GM12878 (cell line): ENCODE data around the gene LINC00237. TPM values are rescaled to one million over a fixed set of nuclear protein-coding genes. Genes with fewer than 3 reads are reported as not detected.

Source experiments
- ATAC-seq: fragments of 200-7000 bp; cut with Tn5 transposase; 3 replicates; pipeline ENCODE4 v1.9.1; 2020; ENCODE audit warnings: mild to moderate bottlenecking, moderate library complexity
- BruUV-seq: library from RNA; stranded (reverse); fragments of 400-500 nt; replicated peaks from 2 replicates; lab custom pipeline; 2021; lab: Mats Ljungman, UMichigan
- CTCF ChIA-PET: fragments of 300-600 bp; sonication (Branson Sonifier 250); formaldehyde crosslinking; extraction: SDS; loops from one replicate; lab custom pipeline; 2021; ENCODE audit warnings: inconsistent platforms; lab: Yijun Ruan, JAX
- POLR2A ChIA-PET: fragments of 350-600 bp; formaldehyde crosslinking; extraction: SDS; loops from one replicate; lab custom pipeline; 2021; ENCODE audit warnings: inconsistent platforms; lab: Charles Lee
- RAD21 ChIA-PET: fragments of 300-600 bp; sonication (Branson Sonifier 250); formaldehyde crosslinking; loops from one replicate; lab custom pipeline; 2023; ENCODE audit warnings: antibody characterized with exemption; ENCODE audit not compliant: unreplicated experiment; lab: Charles Lee
- SMC1A ChIA-PET: fragments of 300-600 bp; sonication (Branson Sonifier 250); formaldehyde crosslinking; loops from one replicate; lab custom pipeline; 2023; ENCODE audit not compliant: unreplicated experiment, uncharacterized antibody; lab: Charles Lee
- DNase-seq: peaks from one replicate; pipeline ENCODE4 v3.0.0-alpha.2; 2011; ENCODE audit warnings: low read depth, low spot score
- FAIRE-seq: peaks from 3 replicates; lab custom pipeline; 2011; peaks lifted over from hg19 to GRCh38; lab: Jason Lieb, UNC
- H2AFZ ChIP-seq: 2 replicates; pipeline ENCODE4 v1.6.0; 2011; ENCODE audit warnings: low read depth, low read length, control low read depth; ENCODE audit not compliant: control insufficient read depth
- H3K27ac ChIP-seq: 2 replicates; pipeline ENCODE4 v1.5.1; 2011; ENCODE audit warnings: control low read depth; ENCODE audit not compliant: control insufficient read depth, insufficient read depth
- H3K27me3 ChIP-seq, 2 experiments: replicated peaks in 1 of 2; 2 replicates each; pipeline versions ENCODE4 v1.6.0 to v1.6.1; 2011; ENCODE audit warnings: low read length in 1 of 2; ENCODE audit not compliant: control insufficient read depth in 2 of 2, insufficient read depth in 2 of 2
- H3K36me3 ChIP-seq, 2 experiments: 2 replicates each; pipeline ENCODE4 v1.5.1; 2011; ENCODE audit warnings: low read length in 1 of 2; ENCODE audit not compliant: control insufficient read depth in 2 of 2, insufficient read depth in 2 of 2
- H3K4me1 ChIP-seq: 2 replicates; pipeline ENCODE4 v1.6.1; 2011; ENCODE audit warnings: mild to moderate bottlenecking, low read length, moderate library complexity, mixed read lengths; ENCODE audit not compliant: control insufficient read depth, insufficient read depth
- H3K4me2 ChIP-seq: 2 replicates; pipeline ENCODE4 v1.6.0; 2011; ENCODE audit warnings: control low read depth; ENCODE audit not compliant: control insufficient read depth, insufficient read depth
- H3K4me3 ChIP-seq: fragments of 200-600 bp; sonication (generic); 2 replicates; pipeline ENCODE4 v1.5.1; 2016
- H3K79me2 ChIP-seq: 2 replicates; pipeline ENCODE4 v1.6.0; 2011; ENCODE audit warnings: low read length; ENCODE audit not compliant: control insufficient read depth, insufficient read depth
- H3K9ac ChIP-seq: 2 replicates; pipeline ENCODE4 v1.8.0; 2011; ENCODE audit warnings: low read length, control low read depth, mixed read lengths; ENCODE audit not compliant: control insufficient read depth, insufficient read depth
- H3K9me3 ChIP-seq: replicated peaks from 3 replicates; pipeline ENCODE4 v1.5.1; 2011; ENCODE audit warnings: mild to moderate bottlenecking, low read length; ENCODE audit not compliant: control insufficient read depth, insufficient read depth
- H4K20me1 ChIP-seq: 2 replicates; pipeline ENCODE4 v1.6.0; 2011; ENCODE audit not compliant: control insufficient read depth, insufficient read depth
- BRCA1 ChIP-seq: IDR thresholded peaks from 2 replicates; pipeline ENCODE4 v1.6.1; 2011; ENCODE audit warnings: low read depth, low read length, improper control_type of control experiment
- HDAC2 ChIP-seq: fragments of 200-600 bp; sonication (generic); IDR thresholded peaks from 2 replicates; pipeline ENCODE4 v1.6.1; 2017
- MYC ChIP-seq: IDR thresholded peaks from 2 replicates; pipeline ENCODE4 v1.6.1; 2011; ENCODE audit warnings: mild to moderate bottlenecking, low read length, moderate library complexity, inconsistent platforms; ENCODE audit not compliant: insufficient read depth, insufficient replicate concordance, insufficient read length, severe bottlenecking
- NFIC ChIP-seq: IDR thresholded peaks from 2 replicates; pipeline ENCODE4 v1.6.1; 2012; ENCODE audit warnings: low read depth, mild to moderate bottlenecking, inconsistent platforms, low read length, moderate library complexity
- PAX5 ChIP-seq: IDR thresholded peaks from 2 replicates; pipeline ENCODE4 v1.6.1; 2011; ENCODE audit warnings: low read depth, low read length, borderline replicate concordance
- SIN3A ChIP-seq: IDR thresholded peaks from 2 replicates; pipeline ENCODE4 v1.6.1; 2012; ENCODE audit warnings: low read depth, low read length, improper control_type of control experiment
- SUZ12 ChIP-seq: fragments of 200-600 bp; sonication (generic); IDR thresholded peaks from one replicate; pipeline ENCODE4 v1.6.1; 2018; ENCODE audit warnings: antibody characterized with exemption, mild to moderate bottlenecking; ENCODE audit not compliant: unreplicated experiment
- WRNIP1 ChIP-seq: IDR thresholded peaks from 2 replicates; pipeline ENCODE4 v1.6.1; 2011; ENCODE audit warnings: low read depth, low read length, improper control_type of control experiment, borderline replicate concordance
- ZBED1 ChIP-seq: IDR thresholded peaks from 2 replicates; pipeline ENCODE4 v1.6.1; 2016; ENCODE audit warnings: borderline replicate concordance
- ZSCAN29 ChIP-seq: fragments of 450-650 bp; IDR thresholded peaks from 2 replicates; pipeline ENCODE4 v1.6.1; 2017; ENCODE audit warnings: mild to moderate bottlenecking, moderate library complexity
- in situ Hi-C: fragments of 300-500 bp; cut with MboI; formaldehyde crosslinking; loops from 9 replicates; pipeline ENCODE4 v1.14.3; 2018; ENCODE audit warnings: mixed read lengths
- intact Hi-C: fragments of 100-400 bp; cut with micrococcal nuclease; formaldehyde crosslinking; loops from one replicate; pipeline ENCODE4 v1.14.2; 2022; ENCODE audit not compliant: unreplicated experiment
- polyA plus RNA-seq, 11 experiments: library from polyadenylated mRNA; depleted of rRNA in 4 of 11; unstranded in 6 of 11; stranded (reverse) in 5 of 11; fragments of >200 nt; fragmentation: Nextera tagmentation in 4 of 11; fragmentation: Illumina TruSeq in 1 of 11; extraction: Ambion mirVana in 4 of 11; extraction: Trizol in 1 of 11; gene quantifications; 1 replicate in 1 of 11; 2 replicates in 10 of 11; pipeline versions ENCODE4 v1.2.1 to v1.2.3, GENCODE V29; 2011 to 2016; ENCODE audit warnings: inconsistent platforms in 2 of 11, missing spikeins in 2 of 11, low read depth in 1 of 11
- total RNA-seq, 4 experiments: library from RNA; depleted of rRNA in 3 of 4; stranded (reverse); fragments of >200 nt in 3 of 4; fragmentation: Illumina TruSeq in 1 of 4; extraction: Trizol in 1 of 4; gene quantifications; 2 replicates each; pipeline versions ENCODE4 v1.2.1 to v1.2.3, GENCODE V29; 2013 to 2021
- TF ChIP-seq, protein P1 (sequence below): IDR thresholded peaks from 2 replicates; pipeline ENCODE4 v1.6.1; 2012; ENCODE audit warnings: low read length, inconsistent platforms
- TF ChIP-seq, protein P2 (sequence below): IDR thresholded peaks from 2 replicates; pipeline ENCODE4 v1.6.1; 2011; ENCODE audit warnings: borderline replicate concordance, low read depth, mild to moderate bottlenecking, moderate library complexity, low read length; ENCODE audit not compliant: insufficient read depth, poor library complexity, severe bottlenecking
- TF ChIP-seq, protein P3 (sequence below): fragments of 150-350 bp; IDR thresholded peaks from 2 replicates; pipeline ENCODE4 v1.6.1; 2014; ENCODE audit warnings: mild to moderate bottlenecking, low read depth, low read length
- TF ChIP-seq, protein P4 (sequence below): fragments of 150-350 bp; IDR thresholded peaks from 2 replicates; pipeline ENCODE4 v1.6.1; 2016; ENCODE audit warnings: low read depth, low read length

Gene LINC00237
- total and polyA plus RNA-seq, 10 of the 15 experiments (the other 5 are each of a cell fraction or from before 2014, with no cell fraction given) = not detected

DNA sequence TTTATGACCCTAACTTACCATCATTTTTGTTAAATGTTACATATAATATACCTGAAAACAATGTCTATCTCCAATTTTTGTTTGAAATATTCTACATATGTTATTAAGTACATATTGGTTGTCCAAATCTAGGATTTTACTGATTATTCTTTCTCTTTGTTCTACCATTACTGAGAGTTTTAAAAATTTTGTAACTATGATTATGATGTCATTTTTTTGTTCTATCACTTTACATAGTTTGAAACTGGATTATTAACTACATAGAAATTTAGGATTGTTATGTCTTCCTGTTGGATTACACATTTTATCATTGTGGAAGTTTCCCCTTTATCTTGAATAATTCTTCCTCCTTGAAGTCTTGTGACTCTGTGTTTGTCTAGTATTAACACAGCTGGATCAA is 41.2 kb downstream of the LINC00237 start:
- Histone ChIP-seq H3K9me3 (no peaks in the 10 kb centered on the region), H3K79me2 (no peaks in the 10 kb centered on the region), H3K4me3 (no peak overlapping the region), H3K36me3 (no peaks in the 10 kb centered on the region), H3K27ac (no peak overlapping the region), H4K20me1 (no peaks in the 10 kb centered on the region), H3K27me3 (no peaks in the 10 kb centered on the region; a peak in 1 of 4 replicates), H3K4me1 (no peaks in the 10 kb centered on the region), H3K9ac (no peak overlapping the region)
- intact Hi-C loops (no loop called here), in situ Hi-C loops (no loop called here)
- ATAC-seq (no peak), FAIRE-seq (no peak)
- CTCF ChIA-PET = interaction anchor here (0.7 to 1.7 kb wide), 2 partner anchors 17 to 58 kb away, joined by 3 to 4 read pairs; no protein-coding TSS in a partner anchor
- RAD21 ChIA-PET = no interaction called here
- no TSS peak for BruUV-seq
- POLR2A ChIA-PET = no interaction called here
- TF ChIP-seq WRNIP1 = no peak
- no peak for TF ChIP-seq MYC
- TF ChIP-seq, protein P1, sequence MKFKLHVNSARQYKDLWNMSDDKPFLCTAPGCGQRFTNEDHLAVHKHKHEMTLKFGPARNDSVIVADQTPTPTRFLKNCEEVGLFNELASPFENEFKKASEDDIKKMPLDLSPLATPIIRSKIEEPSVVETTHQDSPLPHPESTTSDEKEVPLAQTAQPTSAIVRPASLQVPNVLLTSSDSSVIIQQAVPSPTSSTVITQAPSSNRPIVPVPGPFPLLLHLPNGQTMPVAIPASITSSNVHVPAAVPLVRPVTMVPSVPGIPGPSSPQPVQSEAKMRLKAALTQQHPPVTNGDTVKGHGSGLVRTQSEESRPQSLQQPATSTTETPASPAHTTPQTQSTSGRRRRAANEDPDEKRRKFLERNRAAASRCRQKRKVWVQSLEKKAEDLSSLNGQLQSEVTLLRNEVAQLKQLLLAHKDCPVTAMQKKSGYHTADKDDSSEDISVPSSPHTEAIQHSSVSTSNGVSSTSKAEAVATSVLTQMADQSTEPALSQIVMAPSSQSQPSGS = no peak
- no peak for TF ChIP-seq PAX5
- TF ChIP-seq ZBED1 = no peak
- TF ChIP-seq, protein P2, sequence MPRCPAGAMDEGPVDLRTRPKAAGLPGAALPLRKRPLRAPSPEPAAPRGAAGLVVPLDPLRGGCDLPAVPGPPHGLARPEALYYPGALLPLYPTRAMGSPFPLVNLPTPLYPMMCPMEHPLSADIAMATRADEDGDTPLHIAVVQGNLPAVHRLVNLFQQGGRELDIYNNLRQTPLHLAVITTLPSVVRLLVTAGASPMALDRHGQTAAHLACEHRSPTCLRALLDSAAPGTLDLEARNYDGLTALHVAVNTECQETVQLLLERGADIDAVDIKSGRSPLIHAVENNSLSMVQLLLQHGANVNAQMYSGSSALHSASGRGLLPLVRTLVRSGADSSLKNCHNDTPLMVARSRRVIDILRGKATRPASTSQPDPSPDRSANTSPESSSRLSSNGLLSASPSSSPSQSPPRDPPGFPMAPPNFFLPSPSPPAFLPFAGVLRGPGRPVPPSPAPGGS = no peak
- TF ChIP-seq, protein P3, sequence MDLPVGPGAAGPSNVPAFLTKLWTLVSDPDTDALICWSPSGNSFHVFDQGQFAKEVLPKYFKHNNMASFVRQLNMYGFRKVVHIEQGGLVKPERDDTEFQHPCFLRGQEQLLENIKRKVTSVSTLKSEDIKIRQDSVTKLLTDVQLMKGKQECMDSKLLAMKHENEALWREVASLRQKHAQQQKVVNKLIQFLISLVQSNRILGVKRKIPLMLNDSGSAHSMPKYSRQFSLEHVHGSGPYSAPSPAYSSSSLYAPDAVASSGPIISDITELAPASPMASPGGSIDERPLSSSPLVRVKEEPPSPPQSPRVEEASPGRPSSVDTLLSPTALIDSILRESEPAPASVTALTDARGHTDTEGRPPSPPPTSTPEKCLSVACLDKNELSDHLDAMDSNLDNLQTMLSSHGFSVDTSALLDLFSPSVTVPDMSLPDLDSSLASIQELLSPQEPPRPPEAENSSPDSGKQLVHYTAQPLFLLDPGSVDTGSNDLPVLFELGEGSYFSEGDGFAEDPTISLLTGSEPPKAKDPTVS = no peak
- no peak for TF ChIP-seq SUZ12
- TF ChIP-seq, protein P4, sequence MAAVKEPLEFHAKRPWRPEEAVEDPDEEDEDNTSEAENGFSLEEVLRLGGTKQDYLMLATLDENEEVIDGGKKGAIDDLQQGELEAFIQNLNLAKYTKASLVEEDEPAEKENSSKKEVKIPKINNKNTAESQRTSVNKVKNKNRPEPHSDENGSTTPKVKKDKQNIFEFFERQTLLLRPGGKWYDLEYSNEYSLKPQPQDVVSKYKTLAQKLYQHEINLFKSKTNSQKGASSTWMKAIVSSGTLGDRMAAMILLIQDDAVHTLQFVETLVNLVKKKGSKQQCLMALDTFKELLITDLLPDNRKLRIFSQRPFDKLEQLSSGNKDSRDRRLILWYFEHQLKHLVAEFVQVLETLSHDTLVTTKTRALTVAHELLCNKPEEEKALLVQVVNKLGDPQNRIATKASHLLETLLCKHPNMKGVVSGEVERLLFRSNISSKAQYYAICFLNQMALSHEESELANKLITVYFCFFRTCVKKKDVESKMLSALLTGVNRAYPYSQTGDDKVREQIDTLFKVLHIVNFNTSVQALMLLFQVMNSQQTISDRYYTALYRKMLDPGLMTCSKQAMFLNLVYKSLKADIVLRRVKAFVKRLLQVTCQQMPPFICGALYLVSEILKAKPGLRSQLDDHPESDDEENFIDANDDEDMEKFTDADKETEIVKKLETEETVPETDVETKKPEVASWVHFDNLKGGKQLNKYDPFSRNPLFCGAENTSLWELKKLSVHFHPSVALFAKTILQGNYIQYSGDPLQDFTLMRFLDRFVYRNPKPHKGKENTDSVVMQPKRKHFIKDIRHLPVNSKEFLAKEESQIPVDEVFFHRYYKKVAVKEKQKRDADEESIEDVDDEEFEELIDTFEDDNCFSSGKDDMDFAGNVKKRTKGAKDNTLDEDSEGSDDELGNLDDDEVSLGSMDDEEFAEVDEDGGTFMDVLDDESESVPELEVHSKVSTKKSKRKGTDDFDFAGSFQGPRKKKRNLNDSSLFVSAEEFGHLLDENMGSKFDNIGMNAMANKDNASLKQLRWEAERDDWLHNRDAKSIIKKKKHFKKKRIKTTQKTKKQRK = no peak
- TF ChIP-seq HDAC2 = no peak
- no peak for TF ChIP-seq SIN3A
- no peak for TF ChIP-seq BRCA1
- TF ChIP-seq ZSCAN29 = no peak
- TF ChIP-seq NFIC = no peak
- TF ChIP-seq, all 136 proteins: peak for 0
- Histone ChIP-seq H2AFZ (no peak overlapping the region), H3K4me2 (no peak overlapping the region)
- SMC1A ChIA-PET = interaction anchor here (0.7 to 0.8 kb wide), 2 partner anchors 189 to 441 kb away, joined by 3 read pairs; no protein-coding TSS in a partner anchor
- DNase-seq = no peak
